NCI-H82 (cell line): Measurements from ENCODE around the gene P2RY12.
A peak's percentile ranks its signal among the peaks of the same experiment; 100 is the strongest.

Experiments used
- DNase-seq: peaks from one replicate; lab custom pipeline; 2025; lab: John Stamatoyannopoulos, UW

Gene P2RY12

GRCh38 chr3:151307131-151307530 is 77.4 kb downstream of the P2RY12 start:
- no peak for DNase-seq

- DNase-seq: no peak
Observed at GRCh38 chr3:151306168-151306810, 78.3 kb downstream of the P2RY12 start.

- no peak for DNase-seq
Observed at GRCh38 chr3:151305775-151306151, 78.8 kb downstream of the P2RY12 start.

DNA sequence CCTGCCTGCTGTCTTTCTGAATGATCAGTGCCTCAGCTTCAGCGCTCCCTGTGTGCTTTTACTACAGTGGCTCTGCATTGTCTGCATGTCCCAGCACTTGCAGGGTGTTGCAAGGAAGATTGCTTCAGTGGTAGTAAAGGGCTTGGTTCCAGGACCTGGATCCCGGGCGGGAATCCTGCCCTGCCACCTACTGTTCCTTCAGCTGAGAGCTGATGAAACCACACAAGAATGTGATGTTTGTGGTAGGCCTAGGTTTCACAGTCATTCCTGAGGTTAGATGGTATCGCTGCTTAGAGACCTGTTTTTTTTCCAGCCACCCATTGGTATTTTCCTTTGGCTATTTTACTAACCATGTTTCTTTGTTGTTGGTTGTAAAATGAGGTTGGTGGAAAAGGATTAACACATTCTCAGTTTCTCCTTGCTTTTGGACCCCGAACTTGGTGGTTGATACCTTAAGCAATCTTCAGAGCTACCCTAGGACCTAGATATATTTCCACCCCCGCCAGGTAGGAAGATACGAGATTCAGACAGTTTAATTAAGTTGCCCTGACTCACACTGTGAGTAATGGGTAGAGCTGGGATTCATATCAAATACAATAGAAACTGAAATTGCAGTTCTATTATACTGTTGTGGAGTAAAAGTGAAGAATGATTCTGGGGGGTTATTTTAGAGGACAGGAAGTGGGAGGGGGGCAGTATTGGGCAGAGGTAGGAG is 79.3 kb downstream of the P2RY12 start:
- no peak for DNase-seq

GRCh38 chr3:151303751-151304150 is 80.8 kb downstream of the P2RY12 start:
- no peak for DNase-seq

- no peak for DNase-seq
Observed at GRCh38 chr3:151301787-151302186, 82.8 kb downstream of the P2RY12 start.

- DNase-seq: no peak
Observed at GRCh38 chr3:151300539-151300938, 84.0 kb downstream of the P2RY12 start.

DNA sequence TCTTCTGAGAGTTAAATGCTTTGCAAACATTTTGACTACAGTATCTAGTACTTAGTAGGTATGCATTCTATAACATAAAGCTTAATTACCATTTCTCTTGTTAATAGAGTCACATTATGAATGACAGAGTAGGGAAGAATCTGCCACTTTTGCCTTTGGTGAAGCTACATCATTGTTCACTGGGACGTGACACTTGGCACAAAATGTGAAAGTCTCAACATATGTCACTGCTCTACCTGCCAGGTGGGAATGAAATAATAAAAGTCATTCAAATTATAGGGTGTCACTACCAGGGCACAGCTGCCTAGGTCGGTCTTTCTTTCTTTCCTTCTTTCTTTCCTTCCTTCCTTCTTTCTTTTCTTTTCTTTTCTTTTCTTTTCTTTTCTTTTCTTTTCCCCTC is 85.5 kb downstream of the P2RY12 start:
- DNase-seq: no peak

DNA sequence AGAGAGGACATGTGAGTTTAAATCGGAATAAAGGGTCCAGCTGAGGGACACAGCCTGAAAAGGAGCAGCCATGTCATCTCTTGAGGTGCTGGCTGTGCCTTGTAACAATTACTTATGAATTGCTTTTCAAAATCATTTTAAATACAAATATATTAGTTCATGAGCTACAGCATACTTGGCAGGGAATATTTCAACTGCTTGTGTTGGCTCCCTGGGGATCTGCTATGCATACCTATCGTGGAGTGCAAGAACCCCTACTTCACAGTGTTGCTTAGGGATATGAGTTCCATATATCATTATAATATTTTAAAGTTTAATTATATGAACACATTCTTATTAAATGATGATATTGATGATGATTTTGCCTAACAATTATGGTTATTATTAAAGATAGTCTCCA is 87.1 kb downstream of the P2RY12 start:
- no peak for DNase-seq

DNA sequence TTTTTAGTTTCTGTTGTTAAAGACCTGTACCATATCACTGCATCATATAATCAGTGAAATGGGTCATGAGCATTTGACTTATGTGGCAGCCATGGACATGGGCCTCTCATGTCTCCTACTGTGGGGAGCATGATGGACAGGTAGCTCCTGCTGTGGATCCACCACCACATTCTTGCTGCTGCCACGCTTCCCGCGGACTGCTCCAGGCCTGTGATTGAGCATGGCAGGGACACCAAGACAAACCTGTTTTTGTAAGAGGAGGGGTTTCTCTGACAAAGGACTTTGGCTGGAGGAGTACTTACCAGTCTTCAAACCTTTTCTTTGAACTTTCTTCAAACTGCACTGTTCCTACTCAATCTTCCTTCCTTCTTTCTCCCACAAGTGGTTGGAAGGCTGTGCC is 88.3 kb downstream of the P2RY12 start:
- no peak for DNase-seq

DNA sequence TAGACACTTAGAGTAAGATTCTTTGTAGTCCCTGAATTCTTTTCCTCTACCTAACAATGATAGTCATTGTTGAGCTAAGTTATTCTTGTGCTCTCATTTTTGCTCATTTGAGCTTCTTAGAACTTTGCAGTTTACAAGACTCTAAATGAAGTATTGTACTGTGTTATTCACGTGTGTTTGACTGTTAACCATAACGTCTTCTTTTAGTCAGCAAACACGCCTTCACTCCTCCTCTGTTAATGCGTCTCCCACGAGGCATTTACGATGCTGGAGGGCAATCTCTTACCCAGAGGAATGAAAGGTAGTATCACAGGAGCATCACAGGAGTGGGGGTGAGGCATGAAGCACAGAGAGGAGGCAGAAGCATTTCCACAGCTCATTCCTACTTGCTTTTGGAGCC is 91.4 kb downstream of the P2RY12 start:
- DNase-seq: no peak

- DNase-seq: peak; percentile 18
Observed at GRCh38 chr3:151290673-151291072, 93.9 kb downstream of the P2RY12 start.

- no peak for DNase-seq
Observed at GRCh38 chr3:151289445-151289844, 95.1 kb downstream of the P2RY12 start.
